Stimulated activated CD8-positive, alpha-beta memory T cell treated with anti-CD3 and anti-CD28 coated beads, Interleukin-12 subunit alpha, Interleukin-12 subunit beta, amount 100 ng/mL, for 24 hours (primary cell): ENCODE results near the gene LVRN.

Experiments used
- DNase-seq: peaks from one replicate; pipeline ENCODE4 v3.0.0-alpha.2; 2020; ENCODE audit errors: extremely low read depth

Gene LVRN

GRCh38 chr5:115961381-115962238 lies 665 bp upstream of the LVRN start:
- DNase-seq = no peak

- no peak for DNase-seq
These were observed 509 bp downstream of the LVRN start for GRCh38 chr5:115962565-115963402.

- no peak for DNase-seq
These were observed 1.3 kb downstream of the LVRN start for GRCh38 chr5:115963566-115963965.

GRCh38 chr5:115968770-115969169 lies 6.5 kb downstream of the LVRN start:
- DNase-seq = no peak

- DNase-seq = no peak
These were observed 14.8 kb downstream of the LVRN start for GRCh38 chr5:115977096-115977495.

GRCh38 chr5:115977988-115978387 lies 15.7 kb downstream of the LVRN start:
- DNase-seq = no peak

- no peak for DNase-seq
These were observed 16.5 kb downstream of the LVRN start for GRCh38 chr5:115978779-115979178.

- DNase-seq = no peak
These were observed 17.1 kb downstream of the LVRN start for GRCh38 chr5:115979201-115980041.

- no peak for DNase-seq
These were observed 21.2 kb downstream of the LVRN start for GRCh38 chr5:115983519-115983918.

- no peak for DNase-seq
These were observed 23.8 kb downstream of the LVRN start for GRCh38 chr5:115985802-115986757.

GRCh38 chr5:115988002-115988401 lies 25.7 kb downstream of the LVRN start:
- no peak for DNase-seq

GRCh38 chr5:115992848-115993350 lies 30.6 kb downstream of the LVRN start:
- DNase-seq = no peak

GRCh38 chr5:115995351-115995750 lies 33.1 kb downstream of the LVRN start:
- DNase-seq = no peak

GRCh38 chr5:116002116-116002906 lies 40.0 kb downstream of the LVRN start:
- DNase-seq = no peak

GRCh38 chr5:116004248-116004647 lies 42.0 kb downstream of the LVRN start:
- DNase-seq = no peak

- no peak for DNase-seq
These were observed 47.5 kb downstream of the LVRN start for GRCh38 chr5:116009806-116010205.

GRCh38 chr5:116011046-116011445 lies 48.8 kb downstream of the LVRN start:
- DNase-seq = no peak

- DNase-seq = no peak
These were observed 51.0 kb downstream of the LVRN start for GRCh38 chr5:116013207-116013785.

GRCh38 chr5:116013936-116014335 lies 51.7 kb downstream of the LVRN start:
- no peak for DNase-seq
